Astrocyte of the spinal cord (primary cell): ENCODE data around the gene LRBA.
A peak's percentile ranks its signal among the peaks of the same experiment; 100 is the strongest.

ENCODE experiments used
- DNase-seq: peaks from one replicate; pipeline ENCODE4 v3.0.0; 2011; ENCODE audit warnings: low read depth, low spot score
- H3K4me3 ChIP-seq: 2 replicates; pipeline ENCODE4 v1.5.1; 2011; ENCODE audit warnings: low read depth, mild to moderate bottlenecking, low read length, moderate library complexity
- in situ Hi-C: cut with HindIII; loops from 2 replicates; pipeline ENCODE4 v1.10.0; 2017; ENCODE audit warnings: low sequenced_read_pairs
- TF ChIP-seq, protein P1 (sequence below): IDR thresholded peaks from 2 replicates; pipeline ENCODE4 v1.5.1; 2012; ENCODE audit warnings: low read depth, mild to moderate bottlenecking, low read length, inconsistent platforms

The LRBA gene

DNA sequence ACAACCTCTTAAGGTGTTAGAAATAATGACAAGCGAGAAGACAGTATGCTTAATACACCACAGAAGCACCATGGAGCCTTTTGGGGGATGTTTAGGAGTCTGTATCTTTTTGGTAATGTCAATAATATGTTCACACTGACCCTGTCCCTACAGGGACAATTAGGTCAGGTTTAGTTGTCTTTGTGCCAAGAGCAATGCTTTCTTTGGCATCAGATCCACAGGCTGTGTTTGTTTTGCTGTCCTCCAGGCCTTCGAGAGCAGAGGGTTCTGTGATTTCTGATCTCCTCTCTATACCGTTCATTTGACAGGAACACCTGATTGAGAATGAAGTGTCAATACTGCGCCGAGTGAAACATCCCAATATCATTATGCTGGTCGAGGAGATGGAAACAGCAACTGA, 783.1 kb downstream of the LRBA start:
- no peak for DNase-seq
- H3K4me3 ChIP-seq: no peak overlapping the region
- in situ Hi-C loops: no loop called here
- TF ChIP-seq, protein P1, sequence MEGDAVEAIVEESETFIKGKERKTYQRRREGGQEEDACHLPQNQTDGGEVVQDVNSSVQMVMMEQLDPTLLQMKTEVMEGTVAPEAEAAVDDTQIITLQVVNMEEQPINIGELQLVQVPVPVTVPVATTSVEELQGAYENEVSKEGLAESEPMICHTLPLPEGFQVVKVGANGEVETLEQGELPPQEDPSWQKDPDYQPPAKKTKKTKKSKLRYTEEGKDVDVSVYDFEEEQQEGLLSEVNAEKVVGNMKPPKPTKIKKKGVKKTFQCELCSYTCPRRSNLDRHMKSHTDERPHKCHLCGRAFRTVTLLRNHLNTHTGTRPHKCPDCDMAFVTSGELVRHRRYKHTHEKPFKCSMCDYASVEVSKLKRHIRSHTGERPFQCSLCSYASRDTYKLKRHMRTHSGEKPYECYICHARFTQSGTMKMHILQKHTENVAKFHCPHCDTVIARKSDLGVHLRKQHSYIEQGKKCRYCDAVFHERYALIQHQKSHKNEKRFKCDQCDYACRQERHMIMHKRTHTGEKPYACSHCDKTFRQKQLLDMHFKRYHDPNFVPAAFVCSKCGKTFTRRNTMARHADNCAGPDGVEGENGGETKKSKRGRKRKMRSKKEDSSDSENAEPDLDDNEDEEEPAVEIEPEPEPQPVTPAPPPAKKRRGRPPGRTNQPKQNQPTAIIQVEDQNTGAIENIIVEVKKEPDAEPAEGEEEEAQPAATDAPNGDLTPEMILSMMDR: no peak

DNA sequence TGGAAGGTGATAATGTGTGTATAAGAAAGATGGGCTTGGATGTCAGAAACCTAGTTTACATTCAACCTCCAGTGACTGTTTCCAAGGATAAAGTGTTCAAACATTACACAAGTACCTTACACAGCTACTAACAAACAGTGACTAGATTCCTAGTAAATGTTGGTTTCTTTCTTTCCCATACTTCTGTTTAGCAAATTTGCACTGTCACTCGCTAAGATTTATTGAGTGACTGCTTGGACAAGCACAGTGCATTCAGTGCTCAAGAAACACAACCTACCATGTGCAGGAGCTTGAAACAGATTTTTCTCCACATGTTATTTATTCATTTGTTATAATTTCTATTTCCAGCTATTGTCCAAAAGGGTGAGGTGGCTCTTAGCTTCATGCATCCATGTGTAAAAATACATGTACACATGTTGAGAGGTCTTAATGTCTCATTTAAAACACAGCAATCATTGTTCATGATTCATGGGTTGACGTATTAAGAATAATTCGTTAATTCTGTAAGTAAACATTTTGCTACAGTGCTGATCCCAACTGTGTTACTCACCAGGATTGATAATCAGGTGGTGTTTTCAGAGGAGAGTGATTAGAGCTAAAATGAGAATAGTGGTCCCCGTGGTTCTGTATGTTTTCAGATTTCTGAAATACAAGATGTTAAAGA, 783.8 kb downstream of the LRBA start:
- in situ Hi-C loops: no loop called here
- no peak for DNase-seq
- no peak overlapping the region for H3K4me3 ChIP-seq
- TF ChIP-seq, protein P1: no peak

DNA sequence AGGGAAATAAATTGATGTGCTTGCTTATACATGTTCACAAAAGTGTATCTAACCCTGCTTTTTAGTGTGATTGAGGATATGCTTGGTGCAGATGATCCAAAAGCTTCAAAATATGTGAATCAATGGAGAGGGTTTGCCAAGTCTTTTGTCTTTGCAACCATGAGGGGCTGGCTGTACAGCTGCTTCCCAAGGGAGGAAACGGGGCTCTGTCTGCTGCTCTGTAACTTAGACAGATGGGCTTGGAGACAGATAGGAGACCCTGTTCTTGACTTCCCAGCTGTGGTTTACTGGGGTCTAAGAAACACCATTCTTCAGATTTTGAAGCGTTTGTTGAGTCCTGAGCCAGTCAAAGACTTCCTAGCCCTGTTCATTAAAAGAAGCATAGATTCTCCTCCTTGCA, 784.5 kb downstream of the LRBA start:
- DNase-seq: no peak
- TF ChIP-seq, protein P1: no peak
- no peak overlapping the region for H3K4me3 ChIP-seq
- in situ Hi-C loops: no loop called here

DNA sequence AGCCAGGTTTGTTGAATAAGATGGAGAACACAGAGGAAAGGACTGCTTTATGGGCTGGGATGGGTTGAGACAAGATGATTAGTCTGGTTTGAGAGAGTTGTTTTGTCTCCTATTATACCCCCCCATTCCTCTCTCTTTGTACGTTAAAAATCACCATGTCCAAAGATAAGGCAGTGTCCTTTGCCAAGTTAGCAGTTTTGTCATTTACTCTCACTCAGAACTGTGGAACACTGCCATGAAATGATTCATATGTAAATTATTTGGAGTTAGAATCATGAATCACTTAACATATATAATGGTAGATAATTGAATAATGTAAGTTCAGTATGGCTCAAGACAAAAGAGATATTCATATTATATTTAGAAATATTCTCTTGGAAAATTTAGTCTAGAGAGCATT, 785.6 kb downstream of the LRBA start:
- TF ChIP-seq, protein P1: no peak
- no peak overlapping the region for H3K4me3 ChIP-seq
- peak; percentile 85 for DNase-seq
- in situ Hi-C loops: no loop called here

DNA sequence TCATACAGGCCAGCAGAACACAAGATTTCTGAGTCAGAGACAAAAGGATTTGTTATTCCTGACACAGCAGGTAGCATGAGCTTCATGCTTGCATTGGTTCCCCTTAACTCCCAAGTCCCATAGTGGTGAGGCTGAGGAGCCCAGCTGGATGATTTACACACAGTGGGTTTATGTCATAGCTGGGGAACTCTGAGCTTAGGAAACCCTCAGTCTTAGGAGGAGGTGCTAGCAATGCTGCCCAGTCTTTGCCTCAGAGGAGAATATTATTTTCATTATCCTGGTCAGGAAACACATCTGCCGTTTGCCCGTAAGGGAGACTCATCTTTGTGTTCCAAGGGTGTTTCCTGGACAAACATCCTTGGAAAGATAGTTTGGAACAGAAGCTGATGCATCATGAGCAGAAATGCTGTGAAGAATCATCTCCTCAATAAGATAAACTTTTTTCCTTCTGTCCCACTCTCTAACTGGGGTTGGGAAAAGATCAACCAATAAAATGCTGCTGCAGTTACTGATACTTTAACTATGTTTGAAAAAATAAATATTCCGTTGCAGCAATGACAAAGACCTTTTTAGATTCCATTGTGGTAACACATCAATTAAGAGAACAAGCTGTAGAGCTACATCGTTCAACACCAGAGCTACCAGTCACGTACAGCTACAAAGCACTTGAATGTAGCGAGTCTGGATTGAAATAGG, 790.0 kb downstream of the LRBA start:
- in situ Hi-C loops: no loop called here
- DNase-seq: peak; percentile 99

DNA sequence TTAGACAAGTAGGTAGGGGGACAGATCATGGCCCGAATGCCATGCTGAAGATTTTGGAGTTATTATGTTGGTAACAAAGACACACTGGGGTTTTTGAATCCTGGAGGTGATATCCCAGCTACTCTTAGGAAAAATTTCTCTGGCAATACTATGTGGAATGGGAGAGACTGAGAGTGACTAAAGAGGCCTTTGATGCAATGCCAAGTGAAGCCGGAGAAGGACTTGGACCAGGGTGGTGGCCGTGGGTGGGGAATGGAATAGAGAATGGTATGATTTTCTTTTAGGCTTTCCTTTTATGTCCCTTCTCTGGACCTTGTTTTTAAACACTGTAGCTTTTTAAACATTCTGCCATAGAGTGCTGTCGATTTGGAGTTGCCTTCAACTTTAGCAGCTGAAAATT, 795.2 kb downstream of the LRBA start:
- no peak overlapping the region for H3K4me3 ChIP-seq
- DNase-seq: peak; percentile 46
- TF ChIP-seq, protein P1: no peak
- in situ Hi-C loops: no loop called here

More for the DNA sequence above, 790.0 kb downstream of the LRBA start:
- no peak overlapping the region for H3K4me3 ChIP-seq
- TF ChIP-seq, protein P1: no peak
